ENCODE measurements around the gene AKAP9.

DNA sequence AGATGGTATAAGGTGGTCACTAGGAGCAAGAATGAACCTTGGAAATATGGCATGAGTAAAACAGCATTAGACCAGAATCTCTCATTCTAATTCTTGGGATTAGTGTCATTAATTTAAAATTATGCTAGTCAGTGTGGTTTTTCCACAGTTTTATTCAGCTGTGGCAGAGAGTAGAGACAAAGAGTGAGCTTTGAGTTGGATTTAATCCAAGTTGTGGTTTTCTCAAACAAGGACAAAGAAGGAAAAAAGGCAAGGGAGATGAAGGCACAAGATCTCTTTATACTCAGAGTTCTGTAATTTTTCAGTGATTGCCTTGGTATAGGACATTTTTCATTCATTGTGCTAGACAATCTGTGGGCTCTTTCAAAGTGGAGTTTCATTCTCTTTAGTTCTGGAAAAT lies 28.2 kb upstream of the AKAP9 start:
- TF ChIP-seq, protein P1, sequence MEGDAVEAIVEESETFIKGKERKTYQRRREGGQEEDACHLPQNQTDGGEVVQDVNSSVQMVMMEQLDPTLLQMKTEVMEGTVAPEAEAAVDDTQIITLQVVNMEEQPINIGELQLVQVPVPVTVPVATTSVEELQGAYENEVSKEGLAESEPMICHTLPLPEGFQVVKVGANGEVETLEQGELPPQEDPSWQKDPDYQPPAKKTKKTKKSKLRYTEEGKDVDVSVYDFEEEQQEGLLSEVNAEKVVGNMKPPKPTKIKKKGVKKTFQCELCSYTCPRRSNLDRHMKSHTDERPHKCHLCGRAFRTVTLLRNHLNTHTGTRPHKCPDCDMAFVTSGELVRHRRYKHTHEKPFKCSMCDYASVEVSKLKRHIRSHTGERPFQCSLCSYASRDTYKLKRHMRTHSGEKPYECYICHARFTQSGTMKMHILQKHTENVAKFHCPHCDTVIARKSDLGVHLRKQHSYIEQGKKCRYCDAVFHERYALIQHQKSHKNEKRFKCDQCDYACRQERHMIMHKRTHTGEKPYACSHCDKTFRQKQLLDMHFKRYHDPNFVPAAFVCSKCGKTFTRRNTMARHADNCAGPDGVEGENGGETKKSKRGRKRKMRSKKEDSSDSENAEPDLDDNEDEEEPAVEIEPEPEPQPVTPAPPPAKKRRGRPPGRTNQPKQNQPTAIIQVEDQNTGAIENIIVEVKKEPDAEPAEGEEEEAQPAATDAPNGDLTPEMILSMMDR (IDR thresholded peaks at IDR 0.05): no peak
- no peak for TF ChIP-seq POLR2A (IDR thresholded peaks at IDR 0.05)

Measured in Peyer's patch (tissue), 4 donors.